GM12878 (cell line): ENCODE measurements around the gene PPP1R12B. TPM values are rescaled to one million over a fixed set of nuclear protein-coding genes. Genes with fewer than 3 reads are reported as not detected.
"Not testable (repeated sequence)": the region's sequence is repeated elsewhere in the genome, so short reads cannot be mapped to it uniquely, and the experiment has no call there.

ENCODE experiments used
- ATAC-seq: fragments of 200-7000 bp; cut with Tn5 transposase; 3 replicates; pipeline ENCODE4 v1.9.1; 2020; ENCODE audit warnings: mild to moderate bottlenecking, moderate library complexity
- BruUV-seq: library from RNA; stranded (reverse); fragments of 400-500 nt; replicated peaks from 2 replicates; lab custom pipeline; 2021; lab: Mats Ljungman, UMichigan
- CTCF ChIA-PET: fragments of 300-600 bp; sonication (Branson Sonifier 250); formaldehyde crosslinking; extraction: SDS; loops from one replicate; lab custom pipeline; 2021; ENCODE audit warnings: inconsistent platforms; lab: Yijun Ruan, JAX
- POLR2A ChIA-PET: fragments of 350-600 bp; formaldehyde crosslinking; extraction: SDS; loops from one replicate; lab custom pipeline; 2021; ENCODE audit warnings: inconsistent platforms; lab: Charles Lee
- RAD21 ChIA-PET: fragments of 300-600 bp; sonication (Branson Sonifier 250); formaldehyde crosslinking; loops from one replicate; lab custom pipeline; 2023; ENCODE audit warnings: antibody characterized with exemption; ENCODE audit not compliant: unreplicated experiment; lab: Charles Lee
- SMC1A ChIA-PET: fragments of 300-600 bp; sonication (Branson Sonifier 250); formaldehyde crosslinking; loops from one replicate; lab custom pipeline; 2023; ENCODE audit not compliant: unreplicated experiment, uncharacterized antibody; lab: Charles Lee
- DNase-seq: peaks from one replicate; pipeline ENCODE4 v3.0.0-alpha.2; 2011; ENCODE audit warnings: low read depth, low spot score
- FAIRE-seq: peaks from 3 replicates; lab custom pipeline; 2011; peaks lifted over from hg19 to GRCh38; lab: Jason Lieb, UNC
- H2AFZ ChIP-seq: 2 replicates; pipeline ENCODE4 v1.6.0; 2011; ENCODE audit warnings: low read depth, low read length, control low read depth; ENCODE audit not compliant: control insufficient read depth
- H3K27ac ChIP-seq: 2 replicates; pipeline ENCODE4 v1.5.1; 2011; ENCODE audit warnings: control low read depth; ENCODE audit not compliant: control insufficient read depth, insufficient read depth
- H3K27me3 ChIP-seq, 2 experiments: replicated peaks in 1 of 2; 2 replicates each; pipeline versions ENCODE4 v1.6.0 to v1.6.1; 2011; ENCODE audit warnings: low read length in 1 of 2; ENCODE audit not compliant: control insufficient read depth in 2 of 2, insufficient read depth in 2 of 2
- H3K36me3 ChIP-seq, 2 experiments: 2 replicates each; pipeline ENCODE4 v1.5.1; 2011; ENCODE audit warnings: low read length in 1 of 2; ENCODE audit not compliant: control insufficient read depth in 2 of 2, insufficient read depth in 2 of 2
- H3K4me1 ChIP-seq: 2 replicates; pipeline ENCODE4 v1.6.1; 2011; ENCODE audit warnings: mild to moderate bottlenecking, low read length, moderate library complexity, mixed read lengths; ENCODE audit not compliant: control insufficient read depth, insufficient read depth
- H3K4me2 ChIP-seq: 2 replicates; pipeline ENCODE4 v1.6.0; 2011; ENCODE audit warnings: control low read depth; ENCODE audit not compliant: control insufficient read depth, insufficient read depth
- H3K4me3 ChIP-seq: fragments of 200-600 bp; sonication (generic); 2 replicates; pipeline ENCODE4 v1.5.1; 2016
- H3K79me2 ChIP-seq: 2 replicates; pipeline ENCODE4 v1.6.0; 2011; ENCODE audit warnings: low read length; ENCODE audit not compliant: control insufficient read depth, insufficient read depth
- H3K9ac ChIP-seq: 2 replicates; pipeline ENCODE4 v1.8.0; 2011; ENCODE audit warnings: low read length, control low read depth, mixed read lengths; ENCODE audit not compliant: control insufficient read depth, insufficient read depth
- H3K9me3 ChIP-seq: replicated peaks from 3 replicates; pipeline ENCODE4 v1.5.1; 2011; ENCODE audit warnings: mild to moderate bottlenecking, low read length; ENCODE audit not compliant: control insufficient read depth, insufficient read depth
- H4K20me1 ChIP-seq: 2 replicates; pipeline ENCODE4 v1.6.0; 2011; ENCODE audit not compliant: control insufficient read depth, insufficient read depth
- WGBS: methylation state at CpG from one replicate; pipeline ENCODE4 v1.1.6; 2016; ENCODE audit warnings: low lambda C conversion rate; ENCODE audit not compliant: insufficient replicate concordance, insufficient coverage; ENCODE audit errors: missing lambda C conversion rate; 5-methylcytosine and 5-hydroxymethylcytosine counted together
- in situ Hi-C: fragments of 300-500 bp; cut with MboI; formaldehyde crosslinking; loops from 9 replicates; pipeline ENCODE4 v1.14.3; 2018; ENCODE audit warnings: mixed read lengths
- intact Hi-C: fragments of 100-400 bp; cut with micrococcal nuclease; formaldehyde crosslinking; loops from one replicate; pipeline ENCODE4 v1.14.2; 2022; ENCODE audit not compliant: unreplicated experiment
- polyA plus RNA-seq, 11 experiments: library from polyadenylated mRNA; depleted of rRNA in 4 of 11; unstranded in 6 of 11; stranded (reverse) in 5 of 11; fragments of >200 nt; fragmentation: Nextera tagmentation in 4 of 11; fragmentation: Illumina TruSeq in 1 of 11; extraction: Ambion mirVana in 4 of 11; extraction: Trizol in 1 of 11; gene quantifications; 1 replicate in 1 of 11; 2 replicates in 10 of 11; pipeline versions ENCODE4 v1.2.1 to v1.2.3, GENCODE V29; 2011 to 2016; ENCODE audit warnings: inconsistent platforms in 2 of 11, missing spikeins in 2 of 11, low read depth in 1 of 11
- total RNA-seq, 4 experiments: library from RNA; depleted of rRNA in 3 of 4; stranded (reverse); fragments of >200 nt in 3 of 4; fragmentation: Illumina TruSeq in 1 of 4; extraction: Trizol in 1 of 4; gene quantifications; 2 replicates each; pipeline versions ENCODE4 v1.2.1 to v1.2.3, GENCODE V29; 2013 to 2021

The PPP1R12B gene
- total and polyA plus RNA-seq, 10 of the 15 experiments (the other 5 are each of a cell fraction or from before 2014, with no cell fraction given): 0.29 to 9.4 (median 4.7) TPM

DNA sequence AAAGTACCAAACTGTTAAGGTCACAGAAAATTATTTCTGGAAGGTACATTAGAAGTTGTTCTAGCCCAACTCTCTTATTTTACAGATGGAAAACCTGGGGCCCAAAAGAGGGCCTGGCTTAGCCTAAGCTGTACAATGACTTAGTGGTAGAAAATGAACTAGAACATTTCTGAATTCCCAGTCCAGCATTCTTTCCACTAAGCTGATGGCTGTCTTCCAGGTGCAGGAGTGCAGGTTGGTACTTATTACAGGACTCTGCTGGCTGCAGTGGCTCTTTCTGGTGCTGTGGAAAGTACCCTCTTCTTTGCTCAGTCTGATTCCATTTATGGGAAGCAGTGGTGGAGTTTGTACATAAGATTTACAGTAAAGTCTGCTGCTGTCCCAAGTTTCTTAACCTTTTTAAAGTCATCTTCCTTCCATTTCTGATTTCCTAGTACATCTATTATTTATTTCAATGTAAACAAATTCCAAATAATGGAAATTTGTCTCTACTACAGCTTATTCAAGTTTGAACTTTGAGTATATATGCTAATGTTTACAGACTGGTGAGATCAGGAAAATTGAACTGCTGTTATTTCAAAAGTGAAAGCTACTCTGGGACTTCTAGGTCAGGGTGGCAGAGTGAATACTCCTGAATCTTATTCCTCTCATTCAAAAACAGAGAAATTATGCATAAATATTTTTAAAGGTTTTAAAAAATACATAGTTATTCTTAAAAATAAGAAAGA is 171.8 kb downstream of the PPP1R12B start:
- ATAC-seq (peak; percentile 48; the same call in 1 of the 3 replicates), FAIRE-seq (peak; percentile 91)
- H3K9ac ChIP-seq, intact Hi-C loops, H3K9me3 ChIP-seq, H3K4me1 ChIP-seq, in situ Hi-C loops, H3K27me3 ChIP-seq, H3K4me2 ChIP-seq, H3K36me3 ChIP-seq, BruUV-seq, DNase-seq, H4K20me1 ChIP-seq, H3K27ac ChIP-seq, POLR2A ChIA-PET, H2AFZ ChIP-seq, H3K4me3 ChIP-seq, H3K79me2 ChIP-seq: not testable (repeated sequence)
- CTCF ChIA-PET: interaction anchor here (1.4 to 1.5 kb wide), 2 partner anchors 30 to 49 kb away, joined by 3 read pairs; no protein-coding TSS in a partner anchor
- RAD21 ChIA-PET: interaction anchor here (0.9 kb wide), 1 partner anchor 200 kb away, joined by 3 read pairs; no protein-coding TSS in a partner anchor
- SMC1A ChIA-PET: interaction anchor here (1.5 to 1.7 kb wide), 2 partner anchors 10 to 54 kb away, joined by 3 to 5 read pairs; no protein-coding TSS in a partner anchor

DNA sequence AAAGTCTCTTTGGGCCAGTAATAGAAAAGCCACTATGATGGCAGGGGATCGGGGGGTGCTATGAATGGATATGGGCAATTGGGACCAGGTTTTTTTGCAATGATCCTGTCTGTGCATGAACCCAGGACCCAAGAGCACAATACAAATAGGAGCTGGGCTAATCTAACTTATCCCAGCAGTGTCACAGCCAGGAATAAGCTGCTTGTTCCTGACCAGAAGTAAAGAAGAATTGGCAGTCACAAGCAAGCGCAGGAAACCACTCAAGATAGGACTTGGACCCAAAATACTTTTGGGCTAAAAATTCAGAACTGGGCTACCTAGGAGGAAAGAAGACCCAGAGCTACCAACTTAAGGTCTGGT is 172.3 kb downstream of the PPP1R12B start:
- ChIA-PET SMC1A (interaction anchor here (1.1 to 1.7 kb wide), 4 partner anchors 9 to 53 kb away, joined by 3 to 5 read pairs (median 3); no protein-coding TSS in a partner anchor), CTCF (interaction anchor here (1.0 to 1.7 kb wide), 4 partner anchors 29 to 79 kb away, joined by 3 to 5 read pairs (median 4); no protein-coding TSS in a partner anchor), RAD21 (interaction anchor here (0.9 kb wide), 1 partner anchor 199 kb away, joined by 3 read pairs; no protein-coding TSS in a partner anchor)
- DNase-seq, BruUV-seq, H4K20me1 ChIP-seq, H3K4me2 ChIP-seq, H3K36me3 ChIP-seq, H3K27me3 ChIP-seq, H3K9me3 ChIP-seq, H2AFZ ChIP-seq, ATAC-seq, FAIRE-seq, POLR2A ChIA-PET, H3K79me2 ChIP-seq, H3K9ac ChIP-seq, intact Hi-C loops, H3K27ac ChIP-seq, in situ Hi-C loops, H3K4me1 ChIP-seq, H3K4me3 ChIP-seq: not testable (repeated sequence)
- WGBS: 98% methylated on average over 2 of the region's 2 CpGs

GRCh38 chr1:202521484-202521883 is 173.0 kb downstream of the PPP1R12B start:
- intact Hi-C loops: not testable (repeated sequence)
- 0% methylated on average over 1 of the region's 1 CpG for WGBS

More at GRCh38 chr1:202521484-202521883, 173.0 kb downstream of the PPP1R12B start:
- DNase-seq, H3K79me2 ChIP-seq, H3K36me3 ChIP-seq, POLR2A ChIA-PET, H3K27ac ChIP-seq, H3K4me1 ChIP-seq, H3K9me3 ChIP-seq, H3K27me3 ChIP-seq, H3K4me3 ChIP-seq, H3K9ac ChIP-seq, in situ Hi-C loops, H2AFZ ChIP-seq, H4K20me1 ChIP-seq, BruUV-seq: not testable (repeated sequence)
- H3K4me2 ChIP-seq: 0 out of 2 replicates have a peak overlapping the region, but pooled peaks have one; percentile 1
- ChIA-PET RAD21 (interaction anchor here (1.4 kb wide), 1 partner anchor 41 kb away, joined by 3 read pairs; no protein-coding TSS in a partner anchor), SMC1A (interaction anchor here (1.1 to 1.7 kb wide), 5 partner anchors 9 to 44 kb away, joined by 3 to 5 read pairs (median 3); no protein-coding TSS in a partner anchor), CTCF (interaction anchor here (0.6 to 1.7 kb wide), 5 partner anchors 29 to 368 kb away, joined by 3 to 5 read pairs (median 3); partner anchors contain the start of gene RABIF)
- ATAC-seq (peak; percentile 54), FAIRE-seq (peak; percentile 57)
